KOPT-K1 (cell line): ENCODE measurements around the gene KCNMA1.
"Not testable (repeated sequence)": the region's sequence is repeated elsewhere in the genome, so short reads cannot be mapped to it uniquely, and the experiment has no call there.

Experiments
- H3K27ac ChIP-seq: fragments of 200-600 bp; sonication (generic); 2 replicates; pipeline ENCODE4 v1.5.1; 2016; ENCODE audit warnings: antibody characterized with exemption, mild to moderate bottlenecking, low read depth, low read length; ENCODE audit not compliant: poor library complexity, severe bottlenecking
- H3K36me3 ChIP-seq: fragments of 200-600 bp; sonication (generic); 2 replicates; pipeline ENCODE4 v1.5.1; 2017; ENCODE audit warnings: antibody characterized with exemption, mild to moderate bottlenecking, low read length, moderate library complexity; ENCODE audit not compliant: insufficient read depth
- H3K9me3 ChIP-seq: fragments of 200-600 bp; sonication (generic); 2 replicates; pipeline ENCODE4 v1.5.1; 2017; ENCODE audit warnings: antibody characterized with exemption, low read length, mild to moderate bottlenecking; ENCODE audit not compliant: insufficient read depth, poor library complexity, severe bottlenecking

The KCNMA1 gene

DNA sequence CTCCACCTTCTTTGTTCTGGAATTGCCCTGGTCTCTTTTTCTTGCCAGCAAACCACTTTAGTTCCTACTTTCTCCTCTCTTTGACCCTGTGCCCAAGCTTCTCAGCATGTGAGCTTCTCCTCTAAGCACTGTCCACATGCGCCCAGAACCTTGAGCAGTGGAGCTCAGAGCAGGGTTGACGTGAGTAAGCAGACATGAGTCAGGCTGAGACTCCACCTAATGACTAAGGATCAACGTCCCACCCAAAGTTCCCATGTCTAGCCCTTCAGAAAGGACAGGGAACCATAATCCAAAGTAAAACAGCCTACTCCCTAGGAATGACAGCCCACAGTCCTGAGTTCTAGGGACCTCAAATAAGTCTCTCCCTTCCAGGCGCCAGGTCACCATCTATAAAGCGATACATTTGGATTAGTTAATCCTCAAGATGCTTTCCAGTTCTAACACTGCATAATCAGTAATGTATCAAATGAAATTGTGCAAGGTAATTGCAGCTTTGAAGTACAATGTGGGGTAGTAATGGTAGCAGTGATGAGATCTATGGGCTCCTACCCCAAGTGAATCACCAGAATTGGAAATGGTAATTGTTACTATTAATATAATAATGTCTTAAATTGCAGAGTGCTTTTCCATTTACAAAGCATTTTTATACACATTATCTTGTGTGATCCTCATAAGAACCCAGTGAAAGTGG lies 44.5 kb downstream of the KCNMA1 start:
- no peaks in the 10 kb centered on the region for H3K9me3 ChIP-seq
- no peaks in the 10 kb centered on the region for H3K36me3 ChIP-seq
- no peak overlapping the region for H3K27ac ChIP-seq

DNA sequence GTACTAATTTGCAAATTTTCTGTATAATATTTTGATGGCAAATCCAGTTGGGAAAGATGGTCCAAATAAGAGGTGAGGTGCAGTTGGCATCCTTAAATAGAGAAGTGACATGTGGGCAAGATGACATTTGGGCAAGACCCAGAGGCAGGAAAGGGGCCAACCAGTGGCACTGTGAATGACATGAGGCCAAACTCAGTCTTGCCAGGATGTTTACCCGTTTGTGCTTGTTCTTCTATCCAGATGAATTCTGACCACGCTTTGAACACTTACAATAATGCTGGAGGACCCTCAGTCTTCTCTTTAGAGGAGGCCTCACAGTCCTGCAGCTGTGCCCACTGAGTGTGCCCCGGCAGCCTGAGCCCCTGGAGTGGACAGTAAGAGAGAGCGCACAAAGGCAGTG lies 45.1 kb downstream of the KCNMA1 start:
- Histone ChIP-seq H3K27ac (no peak overlapping the region), H3K9me3 (no peaks in the 10 kb centered on the region), H3K36me3 (no peaks in the 10 kb centered on the region)

- Histone ChIP-seq H3K9me3 (no peaks in the 10 kb centered on the region), H3K36me3 (no peaks in the 10 kb centered on the region), H3K27ac (no peak overlapping the region)
These were observed 46.2 kb downstream of the KCNMA1 start for GRCh38 chr10:77591238-77591880.

DNA sequence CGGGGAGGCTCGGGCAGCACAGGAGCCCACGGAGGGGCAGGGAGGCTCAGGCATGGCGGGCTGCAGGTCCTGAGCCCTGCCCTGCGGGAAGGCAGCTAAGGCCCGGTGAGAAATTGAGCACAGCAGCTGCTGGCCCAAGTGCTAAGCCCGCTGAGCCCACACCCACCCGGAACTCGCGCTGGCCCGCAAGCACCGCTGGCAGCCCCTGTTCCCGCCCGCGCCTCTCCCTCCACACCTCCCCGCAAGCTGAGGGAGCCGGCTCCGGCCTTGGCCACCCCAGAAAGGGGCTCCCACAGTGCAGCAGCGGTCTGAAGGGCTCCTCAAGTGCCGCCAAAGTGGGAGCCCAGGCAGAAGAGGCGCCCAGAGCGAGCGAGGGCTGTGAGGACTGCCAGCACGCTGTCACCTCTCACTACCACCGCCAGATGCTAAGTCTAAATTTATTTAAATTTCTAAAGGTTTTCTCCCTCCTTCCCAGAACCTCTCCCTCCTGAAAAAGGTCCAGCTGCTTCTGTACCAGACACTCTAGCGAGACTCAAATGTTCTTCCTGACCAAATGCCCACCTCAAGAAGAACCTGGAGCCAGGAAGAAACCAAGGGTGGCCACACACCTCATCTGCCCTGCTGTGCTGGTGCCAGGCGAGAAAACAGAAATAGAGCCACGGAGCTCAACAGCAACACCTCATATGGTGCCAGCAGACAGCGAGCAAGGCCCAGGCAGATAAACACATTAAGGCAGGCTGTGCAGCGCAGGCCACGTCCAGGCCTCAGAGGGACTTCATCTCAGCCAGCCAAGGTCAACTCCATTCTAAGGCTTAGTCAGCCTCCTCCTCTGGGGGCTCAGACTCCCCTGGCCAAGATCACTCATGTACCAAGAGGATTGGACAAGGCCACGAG lies 47.0 kb downstream of the KCNMA1 start:
- H3K36me3 ChIP-seq: no peaks in the 10 kb centered on the region
- no peaks in the 10 kb centered on the region for H3K9me3 ChIP-seq
- no peak overlapping the region for H3K27ac ChIP-seq

- not testable (repeated sequence) for H3K9me3 ChIP-seq, H3K36me3 ChIP-seq, H3K27ac ChIP-seq
These were observed 47.9 kb downstream of the KCNMA1 start for GRCh38 chr10:77589703-77590102.

- H3K27ac ChIP-seq: no peak overlapping the region
These were observed 48.7 kb downstream of the KCNMA1 start for GRCh38 chr10:77588886-77589285.

DNA sequence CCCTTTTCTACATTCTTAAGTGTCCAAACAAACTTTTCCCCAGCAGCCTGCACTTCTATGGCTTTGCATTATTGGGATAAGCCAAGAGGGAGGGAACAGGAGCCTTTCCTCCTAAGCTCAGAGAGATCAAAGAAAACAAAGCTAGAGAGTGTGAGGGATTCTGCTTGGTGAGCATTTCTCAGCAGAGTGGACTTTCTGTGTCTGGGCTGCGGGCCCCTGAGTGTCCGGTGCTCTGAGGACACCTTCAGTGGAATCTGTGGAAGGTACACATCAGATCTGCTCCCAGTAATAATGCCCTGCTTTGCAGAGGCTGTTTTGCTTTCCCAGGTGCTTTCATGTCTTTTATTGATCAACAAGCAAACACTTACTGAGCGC lies 50.2 kb downstream of the KCNMA1 start:
- H3K36me3 ChIP-seq: no peaks in the 10 kb centered on the region
- no peak overlapping the region for H3K27ac ChIP-seq
- no peaks in the 10 kb centered on the region for H3K9me3 ChIP-seq

More at GRCh38 chr10:77588886-77589285, 48.7 kb downstream of the KCNMA1 start:
- Histone ChIP-seq H3K9me3 (no peaks in the 10 kb centered on the region), H3K36me3 (no peaks in the 10 kb centered on the region)

- Histone ChIP-seq H3K27ac (no peak overlapping the region), H3K36me3 (no peaks in the 10 kb centered on the region), H3K9me3 (no peaks in the 10 kb centered on the region)
These were observed 50.7 kb downstream of the KCNMA1 start for GRCh38 chr10:77586719-77587415.

- H3K27ac ChIP-seq: no peak overlapping the region
- H3K36me3 ChIP-seq: no peaks in the 10 kb centered on the region
- H3K9me3 ChIP-seq: no peaks in the 10 kb centered on the region
These were observed 52.7 kb downstream of the KCNMA1 start for GRCh38 chr10:77584938-77585337.

- Histone ChIP-seq H3K27ac (no peak overlapping the region), H3K9me3 (no peaks in the 10 kb centered on the region)
These were observed 54.1 kb downstream of the KCNMA1 start for GRCh38 chr10:77583527-77583926.

DNA sequence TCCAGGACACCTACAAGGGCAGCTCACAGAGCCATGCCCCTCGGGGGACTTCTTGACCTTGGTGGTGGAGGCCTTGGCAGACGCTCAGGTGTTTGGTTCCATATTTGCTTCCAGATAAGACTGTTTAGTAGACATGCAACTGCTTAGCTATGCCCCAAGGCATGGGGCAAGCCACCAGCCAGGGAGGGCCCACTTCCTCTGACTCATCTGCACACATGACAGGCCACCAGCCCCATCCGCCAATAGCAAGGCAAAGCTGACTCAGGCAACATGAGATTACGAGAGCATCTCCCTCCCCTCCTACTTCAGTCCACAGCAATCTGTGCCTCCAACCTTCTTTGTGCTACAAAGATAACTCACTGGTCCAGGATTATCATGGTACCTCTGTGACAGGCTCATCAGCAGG lies 54.9 kb downstream of the KCNMA1 start:
- Histone ChIP-seq H3K27ac (no peak overlapping the region), H3K9me3 (no peaks in the 10 kb centered on the region), H3K36me3 (no peaks in the 10 kb centered on the region)

More at GRCh38 chr10:77583527-77583926, 54.1 kb downstream of the KCNMA1 start:
- no peaks in the 10 kb centered on the region for H3K36me3 ChIP-seq

GRCh38 chr10:77581738-77582137 lies 55.9 kb downstream of the KCNMA1 start:
- no peaks in the 10 kb centered on the region for H3K9me3 ChIP-seq
- no peaks in the 10 kb centered on the region for H3K36me3 ChIP-seq
- no peak overlapping the region for H3K27ac ChIP-seq

DNA sequence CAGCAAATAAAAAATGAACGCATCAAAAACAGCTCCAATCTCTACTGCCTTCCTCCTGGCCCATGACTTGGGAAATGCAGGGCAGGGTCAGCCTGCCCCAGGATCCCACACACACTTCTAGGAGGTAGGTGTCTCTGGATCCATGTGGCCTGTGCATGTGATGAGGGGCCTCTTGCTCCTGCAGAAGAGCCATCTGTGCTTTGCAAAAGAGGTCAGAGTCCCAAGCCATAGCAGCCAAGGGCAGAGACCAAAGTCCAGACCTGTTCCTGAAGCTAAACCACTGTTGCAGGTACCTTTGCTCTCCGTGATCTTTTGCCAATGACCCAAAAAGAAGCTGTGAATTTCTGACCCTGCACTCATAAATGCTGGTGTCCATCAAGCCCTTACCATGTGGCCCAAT lies 57.1 kb downstream of the KCNMA1 start:
- no peak overlapping the region for H3K27ac ChIP-seq
- no peaks in the 10 kb centered on the region for H3K9me3 ChIP-seq

DNA sequence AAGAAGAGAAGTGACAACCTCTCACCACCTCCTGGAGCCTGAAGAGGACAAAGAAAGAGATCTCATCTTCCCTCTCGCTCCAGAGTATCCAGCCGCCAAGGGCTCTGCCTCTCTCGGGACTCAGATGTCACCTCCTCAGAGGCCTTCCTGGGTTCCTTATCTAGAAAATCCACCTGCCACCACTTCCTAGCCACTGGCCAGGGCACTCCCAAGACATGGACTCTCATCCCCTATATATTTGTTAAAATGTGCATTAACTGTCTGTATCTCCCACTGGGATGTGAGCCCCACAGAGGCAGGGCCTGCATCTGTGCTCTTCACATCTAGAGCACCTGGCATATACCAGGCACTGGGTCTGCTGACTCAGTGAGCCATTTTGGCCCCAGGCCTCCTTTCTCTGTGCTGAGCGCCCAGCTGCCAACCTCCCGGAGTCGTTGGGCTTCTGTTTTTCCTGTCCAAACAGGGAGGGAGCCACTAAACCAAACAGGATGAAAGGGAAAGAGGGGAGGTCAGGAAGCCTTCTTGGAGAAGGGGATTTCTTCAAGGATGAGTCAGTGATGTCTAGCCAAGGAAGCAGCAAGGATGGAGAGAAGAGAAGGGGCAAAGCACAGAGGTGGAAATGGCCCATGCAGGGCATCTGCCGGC lies 58.9 kb downstream of the KCNMA1 start:
- no peaks in the 10 kb centered on the region for H3K36me3 ChIP-seq
- no peaks in the 10 kb centered on the region for H3K9me3 ChIP-seq
- no peak overlapping the region for H3K27ac ChIP-seq

More for the DNA sequence above, 57.1 kb downstream of the KCNMA1 start:
- no peaks in the 10 kb centered on the region for H3K36me3 ChIP-seq
